ENCODE results near the gene SYNE4.

The SYNE4 gene

GRCh38 chr19:35987571-35987896 is 21.1 kb downstream of the SYNE4 start (continued):
- TF ChIP-seq CTCF (tag by site-specific recombination; IDR thresholded peaks at IDR 0.05) (peak; percentile 53; the same call in 1 of the 2 replicates), ZNF692 (tag by site-specific recombination; IDR thresholded peaks at IDR 0.05) (no peak), INSM2 (tag by site-specific recombination; IDR thresholded peaks at IDR 0.05) (no peak), ZBTB6 (tag by site-specific recombination; IDR thresholded peaks at IDR 0.05) (0 out of 2 replicates have a peak, but pooled peaks have one; percentile 51), ZNF121 (tag by site-specific recombination; IDR thresholded peaks at IDR 0.05) (0 out of 2 replicates have a peak, but pooled peaks have one; percentile 10), ZNF776 (tag by site-specific recombination; IDR thresholded peaks at IDR 0.05; ENCODE audit: borderline replicate concordance) (no peak), ZNF600 (tag by site-specific recombination; IDR thresholded peaks at IDR 0.05) (no peak)

GRCh38 chr19:35986664-35987570 is 21.7 kb downstream of the SYNE4 start:
- ChIA-PET CTCF (interaction anchor here (0.6 to 2.2 kb wide), 7 partner anchors 9 to 58 kb away, joined by 3 to 9 read pairs (median 4); no protein-coding TSS in a partner anchor), POLR2A (interaction anchor here (0.6 to 1.9 kb wide), 3 partner anchors 27 to 141 kb away, joined by 3 to 5 read pairs (median 5); partner anchors contain the start of gene ALKBH6)
- Histone ChIP-seq H3K4me3 (ENCODE audit: low read depth, low read length) (peak overlapping the region; percentile 20), H3K27ac (ENCODE audit: extremely low read depth, low read depth, low read length) (no peak overlapping the region), H3K36me3 (ENCODE audit: control insufficient read depth in 2 of 2, insufficient read depth in 1 of 2, low read length in 2 of 2) (no peaks in the 10 kb centered on the region), H3K4me1 (ENCODE audit: control insufficient read depth, insufficient read depth, low read length) (peaks cover 8% of the 10 kb centered on the region), H3K9me3 (ENCODE audit: control insufficient read depth, insufficient read depth, low read depth, low read length) (no peaks in the 10 kb centered on the region)
- TF ChIP-seq ZNF585B (tag by site-specific recombination; IDR thresholded peaks at IDR 0.05) (no peak), ZSCAN18 (tag by site-specific recombination; IDR thresholded peaks at IDR 0.05) (no peak), ZNF311 (tag by site-specific recombination; IDR thresholded peaks at IDR 0.05; ENCODE audit: borderline replicate concordance) (no peak), ZFP69B (tag by site-specific recombination; IDR thresholded peaks at IDR 0.05) (peak; percentile 70), OSR2 (tag by site-specific recombination; IDR thresholded peaks at IDR 0.05) (0 out of 2 replicates have a peak, but pooled peaks have one; percentile 50), ZNF423 (tag by site-specific recombination; IDR thresholded peaks at IDR 0.05) (peak; percentile 72; the same call in 1 of the 2 replicates), ZNF600 (tag by site-specific recombination; IDR thresholded peaks at IDR 0.05) (peak; percentile 95), YY2 (tag by site-specific recombination; IDR thresholded peaks at IDR 0.05) (no peak), HOXC10 (CRISPR knock-in tag; IDR thresholded peaks at IDR 0.05) (no peak), ZNF560 (tag by site-specific recombination; IDR thresholded peaks at IDR 0.05; ENCODE audit: borderline replicate concordance) (no peak), ZBTB20 (tag by site-specific recombination; IDR thresholded peaks at IDR 0.05) (peak; percentile 95), ZNF837 (tag by site-specific recombination; IDR thresholded peaks at IDR 0.05) (no peak; the same call in 1 of the 2 replicates), REST (tag by site-specific recombination; IDR thresholded peaks at IDR 0.05) (peak; percentile 68), BCL11B (tag by site-specific recombination; IDR thresholded peaks at IDR 0.05; ENCODE audit: low read depth) (peak; percentile 74; the same call in 1 of the 2 replicates), ZNF558 (tag by site-specific recombination; IDR thresholded peaks at IDR 0.05) (no peak), ZSCAN30 (tag by site-specific recombination; IDR thresholded peaks at IDR 0.05) (peak; percentile 100), ZNF660 (tag by site-specific recombination; IDR thresholded peaks at IDR 0.05) (no peak; the same call in 1 of the 2 replicates), ZNF223 (tag by site-specific recombination; IDR thresholded peaks at IDR 0.05) (no peak)

All from HEK293 (cell line).